ENCODE data around the gene CDRT15L2.
"Not testable (repeated sequence)": the region's sequence is repeated elsewhere in the genome, so short reads cannot be mapped to it uniquely, and the experiment has no call there.

GRCh38 chr17:20532544-20533090 lies 46.9 kb upstream of the CDRT15L2 start:
- not testable (repeated sequence) for TF ChIP-seq CTCF, POLR2A (IDR thresholded peaks at IDR 0.05)

Measured in right lobe of liver (tissue), 4 donors.